HuH-7 (cell line): ENCODE results near the gene HOXD12.
A peak's percentile ranks its signal among the peaks of the same experiment; 100 is the strongest.

Source experiments
- DNase-seq: peaks from one replicate; pipeline ENCODE4 v3.0.0; 2011; ENCODE audit warnings: low spot score

HOXD12 gene

GRCh38 chr2:176105078-176105729, 5.6 kb downstream of the HOXD12 start:
- no peak for DNase-seq

- no peak for DNase-seq
Observed at GRCh38 chr2:176105730-176106580, 6.4 kb downstream of the HOXD12 start.

- peak; percentile 74 for DNase-seq
Observed at GRCh38 chr2:176106581-176107539, 7.3 kb downstream of the HOXD12 start, which contains the start of gene HOXD11. Gene HOXD11 (plus strand): TSS chr2:176107280. CDS start chr2:176107356, 76 bp downstream.

- no peak for DNase-seq
Observed at GRCh38 chr2:176107731-176108181, 8.2 kb downstream of the HOXD12 start.

- DNase-seq: no peak
Observed at GRCh38 chr2:176109192-176109901, 9.8 kb downstream of the HOXD12 start.

GRCh38 chr2:176109946-176110345, 10.4 kb downstream of the HOXD12 start:
- no peak for DNase-seq

GRCh38 chr2:176110415-176111308, 11.1 kb downstream of the HOXD12 start:
- no peak for DNase-seq

GRCh38 chr2:176111309-176111663, 11.7 kb downstream of the HOXD12 start:
- DNase-seq: peak; percentile 91

GRCh38 chr2:176111846-176112374, 12.3 kb downstream of the HOXD12 start:
- DNase-seq: no peak

GRCh38 chr2:176112375-176113302, 13.0 kb downstream of the HOXD12 start:
- DNase-seq: no peak

GRCh38 chr2:176114120-176114929, 14.7 kb downstream of the HOXD12 start:
- no peak for DNase-seq

- DNase-seq: no peak
Observed at GRCh38 chr2:176114930-176115625, 15.5 kb downstream of the HOXD12 start.

GRCh38 chr2:176115883-176116813, 16.6 kb downstream of the HOXD12 start, which contains the start of gene HOXD10:
Gene HOXD10 (plus strand): TSS chr2:176116778. CDS start chr2:176116834, 56 bp downstream.
- peak; percentile 97 for DNase-seq

GRCh38 chr2:176117162-176117822, 17.7 kb downstream of the HOXD12 start:
- DNase-seq: no peak

GRCh38 chr2:176117823-176118371, 18.3 kb downstream of the HOXD12 start:
- no peak for DNase-seq
